ENCODE measurements around the gene DLGAP5.

Gene DLGAP5

GRCh38 chr14:55180006-55180405, 11.4 kb downstream of the DLGAP5 start:
- no peak for DNase-seq (ENCODE audit: low spot score)

GRCh38 chr14:55170526-55170925, 20.9 kb downstream of the DLGAP5 start:
- no peak for DNase-seq (ENCODE audit: low spot score)

- peak; percentile 56 for DNase-seq (ENCODE audit: low spot score)
Observed at GRCh38 chr14:55160989-55161388, 30.4 kb downstream of the DLGAP5 start.

- no peak for DNase-seq (ENCODE audit: low spot score)
Observed at GRCh38 chr14:55158412-55158811, 33.0 kb downstream of the DLGAP5 start.

- DNase-seq (ENCODE audit: low spot score): no peak
Observed at GRCh38 chr14:55157080-55157479, 34.3 kb downstream of the DLGAP5 start.

GRCh38 chr14:55153951-55154350, 37.4 kb downstream of the DLGAP5 start:
- DNase-seq (ENCODE audit: low spot score): no peak

- DNase-seq (ENCODE audit: low spot score): no peak
Observed at GRCh38 chr14:55152052-55152753, 39.2 kb downstream of the DLGAP5 start.

GRCh38 chr14:55151601-55152000, 39.8 kb downstream of the DLGAP5 start:
- DNase-seq (ENCODE audit: low spot score): no peak

GRCh38 chr14:55146425-55146824, 45.0 kb downstream of the DLGAP5 start:
- DNase-seq (ENCODE audit: low spot score): no peak

GRCh38 chr14:55142466-55142865, 48.9 kb downstream of the DLGAP5 start:
- peak; percentile 70 for DNase-seq (ENCODE audit: low spot score)

GRCh38 chr14:55141825-55142224, 49.6 kb downstream of the DLGAP5 start:
- no peak for DNase-seq (ENCODE audit: low spot score)

GRCh38 chr14:55139696-55140509, 51.5 kb downstream of the DLGAP5 start:
- DNase-seq (ENCODE audit: low spot score): no peak

GRCh38 chr14:55139141-55139540, 52.2 kb downstream of the DLGAP5 start:
- no peak for DNase-seq (ENCODE audit: low spot score)

- no peak for DNase-seq (ENCODE audit: low spot score)
Observed at GRCh38 chr14:55138091-55138490, 53.3 kb downstream of the DLGAP5 start.

- peak; percentile 90 for DNase-seq (ENCODE audit: low spot score)
Observed at GRCh38 chr14:55136885-55137786, 54.2 kb downstream of the DLGAP5 start.

GRCh38 chr14:55136241-55136640, 55.1 kb downstream of the DLGAP5 start:
- DNase-seq (ENCODE audit: low spot score): no peak

GRCh38 chr14:55133416-55133815, 58.0 kb downstream of the DLGAP5 start:
- DNase-seq (ENCODE audit: low spot score): no peak

- no peak for DNase-seq (ENCODE audit: low spot score)
Observed at GRCh38 chr14:55131370-55132137, 59.8 kb downstream of the DLGAP5 start.

GRCh38 chr14:55130196-55130550, 61.2 kb downstream of the DLGAP5 start:
- no peak for DNase-seq (ENCODE audit: low spot score)

GRCh38 chr14:55129428-55130195, 61.8 kb downstream of the DLGAP5 start:
- DNase-seq (ENCODE audit: low spot score): no peak

- DNase-seq (ENCODE audit: low spot score): no peak
Observed at GRCh38 chr14:55129086-55129427, 62.3 kb downstream of the DLGAP5 start, which contains the start of gene LGALS3. LGALS3 (plus strand) TSS chr14:55129252; CDS start chr14:55137374, 8,122 bp downstream.

All from pons (tissue), 1 donor.